ENCODE results near the gene MAP7. TPM values are rescaled to one million over a fixed set of nuclear protein-coding genes. Genes with fewer than 3 reads are reported as not detected.

The MAP7 gene
- total RNA-seq, 4 donors from 2014 or later = 40.6 to 61.3 (median 46.6) TPM

DNA sequence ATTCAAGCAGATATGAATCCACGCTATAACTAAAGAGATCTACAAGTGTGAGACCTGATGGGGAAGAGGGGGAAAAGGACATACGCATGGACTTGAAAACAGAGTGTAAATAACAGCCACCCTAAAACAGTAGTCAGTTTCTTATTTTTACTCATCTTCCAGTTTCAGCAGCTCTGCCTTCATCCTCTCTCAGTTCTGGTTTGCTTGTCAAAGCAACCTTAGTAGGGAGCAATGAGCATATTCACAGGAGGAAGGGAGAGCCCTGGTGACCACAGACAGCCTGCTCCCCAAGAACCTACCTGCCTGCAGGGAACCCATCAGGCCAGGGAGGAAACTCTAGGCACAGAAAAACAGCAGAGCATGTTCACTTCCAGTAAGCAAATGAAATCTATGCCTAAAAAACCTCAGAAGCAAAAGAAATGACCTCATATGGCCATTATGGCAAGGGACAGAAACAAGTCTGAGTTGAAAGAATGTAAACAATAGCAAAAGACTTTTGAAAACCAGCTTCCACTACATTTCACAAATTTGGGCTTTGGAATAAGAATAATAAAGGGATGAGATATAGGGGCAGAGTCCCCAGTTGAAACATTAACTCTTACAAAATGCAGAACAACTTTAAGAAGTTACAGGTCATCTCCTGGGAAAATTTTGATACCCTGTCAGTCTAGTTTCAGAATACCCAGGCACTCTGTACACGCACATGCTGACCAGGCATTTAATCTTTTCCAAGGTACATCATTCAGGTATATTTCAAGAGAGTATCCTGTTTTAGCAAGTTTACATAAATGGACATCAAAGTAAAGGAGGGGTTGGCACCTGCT, 139.8 kb downstream of the MAP7 start:
- intact Hi-C loops (cut with DNase I; ENCODE audit: low total_unique reads) = no loop called here
- TF ChIP-seq, protein P1, sequence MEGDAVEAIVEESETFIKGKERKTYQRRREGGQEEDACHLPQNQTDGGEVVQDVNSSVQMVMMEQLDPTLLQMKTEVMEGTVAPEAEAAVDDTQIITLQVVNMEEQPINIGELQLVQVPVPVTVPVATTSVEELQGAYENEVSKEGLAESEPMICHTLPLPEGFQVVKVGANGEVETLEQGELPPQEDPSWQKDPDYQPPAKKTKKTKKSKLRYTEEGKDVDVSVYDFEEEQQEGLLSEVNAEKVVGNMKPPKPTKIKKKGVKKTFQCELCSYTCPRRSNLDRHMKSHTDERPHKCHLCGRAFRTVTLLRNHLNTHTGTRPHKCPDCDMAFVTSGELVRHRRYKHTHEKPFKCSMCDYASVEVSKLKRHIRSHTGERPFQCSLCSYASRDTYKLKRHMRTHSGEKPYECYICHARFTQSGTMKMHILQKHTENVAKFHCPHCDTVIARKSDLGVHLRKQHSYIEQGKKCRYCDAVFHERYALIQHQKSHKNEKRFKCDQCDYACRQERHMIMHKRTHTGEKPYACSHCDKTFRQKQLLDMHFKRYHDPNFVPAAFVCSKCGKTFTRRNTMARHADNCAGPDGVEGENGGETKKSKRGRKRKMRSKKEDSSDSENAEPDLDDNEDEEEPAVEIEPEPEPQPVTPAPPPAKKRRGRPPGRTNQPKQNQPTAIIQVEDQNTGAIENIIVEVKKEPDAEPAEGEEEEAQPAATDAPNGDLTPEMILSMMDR (IDR thresholded peaks at IDR 0.05) = no peak
- TF ChIP-seq EP300 (IDR thresholded peaks at IDR 0.05; ENCODE audit: low read depth) = no peak
- no peak for TF ChIP-seq POLR2A (IDR thresholded peaks at IDR 0.05)
- TF ChIP-seq POLR2AphosphoS5 (IDR thresholded peaks at IDR 0.05) = no peak
- in situ Hi-C loops (cut with MboI; ENCODE audit: low pct_ligation_motif_present in 1 of 4, low pct_unique_long_range_greater_than_20kb in 1 of 4, low sequenced_read_pairs in 3 of 4) = no loop called here
- Histone ChIP-seq H3K4me1 (peaks cover 0 to 29% (median 6%) of the 10 kb centered on the region in 4 donors), H3K27ac (no peak overlapping the region), H3K36me3 (no peaks in the 10 kb centered on the region), H3K4me3 (no peak overlapping the region), H3K9me3 (no peaks in the 10 kb centered on the region), H3K27me3 (no peaks in the 10 kb centered on the region)
- DNase-seq = no peak
- WGBS, 2 donors (ENCODE audit: low coverage in 1 of 2) = 59 to 61% methylated on average over 2 to 3 of the region's 3 CpGs

DNA sequence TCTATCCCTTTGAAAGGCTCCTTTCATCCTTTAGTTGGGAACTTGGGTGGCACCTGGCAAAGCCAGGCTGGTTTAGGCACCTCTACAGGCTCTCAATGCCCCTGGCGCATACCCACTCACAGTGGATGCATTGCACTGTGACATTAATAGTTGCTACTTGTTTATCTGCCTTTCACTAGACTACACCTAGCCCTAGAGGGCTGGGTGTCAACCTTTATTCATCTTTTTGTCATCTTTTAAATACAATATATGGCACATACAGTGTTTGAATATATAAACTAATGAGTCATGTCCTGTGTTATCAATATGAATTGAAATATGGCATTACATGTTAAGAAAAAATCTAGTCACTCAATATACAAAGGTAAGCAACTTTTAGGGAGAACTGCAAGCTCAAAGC, 140.6 kb downstream of the MAP7 start:
- Histone ChIP-seq H3K27me3 (no peaks in the 10 kb centered on the region), H3K36me3 (no peaks in the 10 kb centered on the region), H3K9me3 (no peaks in the 10 kb centered on the region), H3K4me3 (no peak overlapping the region), H3K4me1 (peaks cover 0 to 30% (median 8%) of the 10 kb centered on the region in 4 donors), H3K27ac (no peak overlapping the region)
- in situ Hi-C loops (cut with MboI; ENCODE audit: low pct_ligation_motif_present in 1 of 4, low pct_unique_long_range_greater_than_20kb in 1 of 4, low sequenced_read_pairs in 3 of 4) (no loop called here), intact Hi-C loops (cut with DNase I; ENCODE audit: low total_unique reads) (no loop called here)
- no peak for DNase-seq
- TF ChIP-seq POLR2AphosphoS5 (IDR thresholded peaks at IDR 0.05) = no peak
- no peak for TF ChIP-seq POLR2A (IDR thresholded peaks at IDR 0.05)
- WGBS, 2 donors (ENCODE audit: low coverage in 1 of 2) = 100% methylated on average over 1 of the region's 1 CpG; no CpG with 5 or more reads in 1 of the 2 donors

DNA sequence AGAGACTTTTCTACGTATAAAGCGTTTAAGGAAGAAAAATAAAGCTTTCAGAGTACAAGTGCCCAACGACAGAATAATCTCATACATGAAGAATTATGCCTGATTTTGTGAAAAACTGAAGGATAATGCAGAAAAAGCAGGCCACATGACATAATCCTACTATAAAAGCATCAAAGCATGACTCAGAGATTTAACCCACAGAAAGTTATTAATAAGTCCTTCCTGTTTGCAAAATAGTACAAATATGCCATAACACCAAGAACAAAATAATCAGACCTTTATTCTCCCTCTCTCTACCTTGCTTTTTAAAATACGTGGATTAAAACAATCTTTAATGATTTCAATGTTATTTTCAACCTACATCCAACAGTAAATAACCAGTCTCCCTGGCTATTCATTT, 142.0 kb downstream of the MAP7 start:
- Histone ChIP-seq H3K27me3 (no peaks in the 10 kb centered on the region), H3K36me3 (no peaks in the 10 kb centered on the region), H3K27ac (no peak overlapping the region), H3K4me3 (no peak overlapping the region), H3K9me3 (no peaks in the 10 kb centered on the region), H3K4me1 (peaks cover 0 to 30% (median 8%) of the 10 kb centered on the region in 4 donors)
- TF ChIP-seq EP300 (IDR thresholded peaks at IDR 0.05; ENCODE audit: low read depth) (no peak), POLR2A (IDR thresholded peaks at IDR 0.05) (no peak), POLR2AphosphoS5 (IDR thresholded peaks at IDR 0.05) (no peak)
- TF ChIP-seq, protein P1 (IDR thresholded peaks at IDR 0.05) = no peak
- no peak for DNase-seq
- intact Hi-C loops (cut with DNase I; ENCODE audit: low total_unique reads) (no loop called here), in situ Hi-C loops (cut with MboI; ENCODE audit: low pct_ligation_motif_present in 1 of 4, low pct_unique_long_range_greater_than_20kb in 1 of 4, low sequenced_read_pairs in 3 of 4) (no loop called here)
- WGBS, 2 donors (ENCODE audit: low coverage in 1 of 2) = 66 to 81% methylated on average over 4 of the region's 4 CpGs

DNA sequence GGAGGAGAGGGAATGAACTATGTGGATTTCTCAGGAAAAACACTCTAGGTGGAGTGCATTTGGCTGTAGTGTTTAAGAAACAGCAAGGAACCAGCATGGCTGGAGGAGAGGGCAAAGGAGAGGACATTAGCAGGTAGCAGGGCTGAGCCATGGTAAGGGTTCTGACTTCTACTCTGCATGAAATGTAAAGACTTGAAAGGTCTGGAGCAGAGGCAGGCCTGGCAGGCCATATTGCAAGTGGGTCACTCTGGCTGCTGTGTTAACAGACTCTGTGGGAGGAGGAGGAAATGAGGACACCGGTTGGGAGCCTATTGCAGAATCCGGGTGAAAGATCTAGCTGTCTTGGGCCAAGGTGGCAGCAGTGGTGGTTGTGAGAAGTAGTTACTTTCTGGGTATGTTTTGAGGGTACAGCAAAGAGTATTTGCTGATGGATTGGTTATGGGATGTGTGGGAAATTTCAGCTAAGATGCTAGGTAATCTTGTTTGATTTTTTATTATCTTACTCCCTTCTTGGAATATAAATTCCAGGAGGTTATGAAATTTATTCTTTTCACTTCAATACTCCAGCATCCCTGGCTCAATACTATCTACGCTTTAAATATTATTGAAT, 144.7 kb downstream of the MAP7 start:
- Histone ChIP-seq H3K9me3 (no peaks in the 10 kb centered on the region), H3K36me3 (no peaks in the 10 kb centered on the region), H3K27ac (peak overlapping the region in 1 of 4 donors; percentile 22), H3K4me1 (peaks cover 0 to 16% (median 7%) of the 10 kb centered on the region in 4 donors), H3K27me3 (no peaks in the 10 kb centered on the region), H3K4me3 (no peak overlapping the region)
- WGBS, 2 donors (ENCODE audit: low coverage in 1 of 2) = 57 to 66% methylated on average over 3 of the region's 3 CpGs
- intact Hi-C loops (cut with DNase I; ENCODE audit: low total_unique reads) = no loop called here
- TF ChIP-seq, protein P1 (IDR thresholded peaks at IDR 0.05) = no peak
- TF ChIP-seq EP300 (IDR thresholded peaks at IDR 0.05; ENCODE audit: low read depth) (no peak), POLR2A (IDR thresholded peaks at IDR 0.05) (no peak), POLR2AphosphoS5 (IDR thresholded peaks at IDR 0.05) (no peak)
- in situ Hi-C loops (cut with MboI; ENCODE audit: low pct_ligation_motif_present in 1 of 4, low pct_unique_long_range_greater_than_20kb in 1 of 4, low sequenced_read_pairs in 3 of 4) = no loop called here
- DNase-seq = peak; percentile 24

Measured in transverse colon (tissue), 4 donors.